Hypothalamus (tissue), 51 donors: Measurements from ENCODE around the gene CD300LG.
"Not testable (repeated sequence)": the region's sequence is repeated elsewhere in the genome, so short reads cannot be mapped to it uniquely, and the experiment has no call there.

Source experiments
- DNase-seq, 51 donors: peaks; one replicate each; lab custom pipeline; 2025; lab: John Stamatoyannopoulos, UW

CD300LG gene

DNA sequence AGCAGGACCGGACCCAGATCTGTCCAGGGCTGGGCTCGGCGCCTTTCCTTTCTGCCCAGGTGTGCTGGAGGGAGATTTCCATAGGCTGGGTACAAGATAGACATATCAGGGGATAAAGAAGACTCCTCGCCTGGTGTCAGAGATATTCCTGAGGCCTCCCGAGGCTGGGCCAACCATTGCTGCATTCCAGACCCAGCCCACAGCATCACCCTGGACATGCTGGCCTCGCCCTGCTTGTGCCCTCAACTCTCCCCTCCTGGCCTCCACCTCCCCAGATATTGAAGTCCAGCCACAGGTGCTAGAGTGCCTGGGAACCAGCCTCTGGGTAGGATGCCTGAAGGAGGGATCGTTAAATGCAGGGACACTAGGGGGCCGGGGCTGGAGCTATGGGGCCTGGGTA lies 2.1 kb downstream of the CD300LG start:
- no peak for DNase-seq

DNA sequence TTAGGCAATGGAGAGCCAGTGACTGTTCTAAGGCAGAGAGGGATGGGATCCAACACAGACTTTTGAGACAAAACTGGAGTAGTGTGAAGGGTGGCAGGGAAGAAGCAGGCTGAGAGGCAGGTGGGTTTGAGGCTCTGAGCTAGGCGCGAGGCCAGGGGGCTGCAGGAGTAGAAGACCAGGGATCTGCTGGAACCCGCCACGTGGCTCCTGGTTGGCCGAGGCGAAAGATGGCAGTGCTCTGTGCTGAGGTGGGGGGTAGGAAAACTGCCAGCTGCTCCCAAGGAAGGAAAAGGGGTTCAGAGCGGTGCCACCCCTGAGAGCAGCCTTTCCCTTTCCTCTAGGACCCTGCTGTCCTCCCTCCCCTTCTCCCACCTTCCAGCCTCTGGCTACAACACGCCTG lies 5.6 kb downstream of the CD300LG start:
- DNase-seq = no peak

DNA sequence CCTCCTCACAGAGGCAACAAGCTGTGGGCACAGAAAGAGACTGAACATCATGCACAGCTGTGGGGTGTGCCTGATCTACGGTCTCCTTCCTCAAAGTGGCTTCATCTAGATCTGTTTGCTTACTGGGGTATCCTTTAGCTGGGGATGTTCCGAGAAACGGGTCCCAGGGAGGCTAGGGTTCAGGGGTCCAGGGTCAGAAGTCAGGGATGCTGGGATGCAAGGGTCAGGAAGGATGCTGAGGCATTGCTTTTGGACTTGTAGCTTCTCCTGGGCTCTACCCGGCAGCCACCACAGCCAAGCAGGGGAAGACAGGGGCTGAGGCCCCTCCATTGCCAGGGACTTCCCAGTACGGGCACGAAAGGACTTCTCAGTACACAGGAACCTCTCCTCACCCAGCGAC lies 6.6 kb downstream of the CD300LG start:
- DNase-seq = no peak

DNA sequence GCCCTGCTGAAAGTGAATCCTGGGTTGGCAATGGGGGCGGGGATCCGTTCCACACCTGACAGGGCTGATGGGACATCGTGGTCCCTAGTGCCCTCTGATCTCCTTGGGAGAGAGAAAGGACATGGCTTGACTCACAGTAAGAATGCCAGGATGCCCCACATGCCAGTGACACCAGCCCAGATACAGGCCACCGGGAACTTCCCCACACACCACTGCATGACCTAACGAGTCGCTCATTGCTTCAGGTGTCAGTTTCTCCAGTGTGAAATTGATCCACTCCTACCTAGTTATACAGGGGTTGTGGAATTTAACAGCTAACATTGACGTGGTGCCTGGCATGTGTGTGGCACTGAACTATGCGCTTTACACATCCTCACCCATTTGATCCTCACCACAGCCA lies 7.5 kb downstream of the CD300LG start:
- DNase-seq = no peak

DNA sequence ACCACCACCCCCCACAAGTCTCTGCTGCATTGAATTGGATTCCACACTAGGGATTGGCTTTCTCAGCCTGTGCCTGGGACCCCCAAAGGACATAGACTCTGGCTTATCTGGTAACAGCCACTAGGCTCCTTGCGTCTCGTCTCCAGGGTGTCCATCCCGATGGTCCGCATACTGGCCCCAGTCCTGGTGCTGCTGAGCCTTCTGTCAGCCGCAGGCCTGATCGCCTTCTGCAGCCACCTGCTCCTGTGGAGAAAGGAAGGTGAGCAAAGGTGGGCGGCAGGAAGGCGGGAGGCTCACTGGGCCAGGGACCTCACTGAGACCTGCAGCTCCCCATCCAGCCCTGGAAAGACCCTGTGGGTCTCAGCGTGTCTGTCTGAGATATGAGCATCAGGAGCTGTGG lies 8.1 kb downstream of the CD300LG start:
- DNase-seq = no peak

DNA sequence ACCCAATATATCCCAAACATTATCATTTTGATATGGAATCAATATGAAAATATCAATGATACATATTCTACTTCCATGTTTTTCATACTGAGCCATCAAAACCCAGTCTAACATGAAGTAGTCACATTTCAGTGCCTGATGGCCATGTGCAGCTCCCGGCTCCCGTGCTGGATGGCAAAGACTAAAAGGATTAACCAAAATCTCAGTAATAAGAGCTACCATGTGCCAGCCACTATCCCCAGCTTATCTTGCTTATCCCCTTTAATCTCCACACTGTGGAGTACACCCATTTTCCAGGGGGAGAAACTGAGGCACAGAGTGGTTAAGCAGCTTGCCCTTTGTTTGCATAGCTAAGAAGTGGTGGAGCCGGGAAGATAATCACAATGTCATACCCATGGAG lies 9.2 kb downstream of the CD300LG start:
- no peak for DNase-seq

DNA sequence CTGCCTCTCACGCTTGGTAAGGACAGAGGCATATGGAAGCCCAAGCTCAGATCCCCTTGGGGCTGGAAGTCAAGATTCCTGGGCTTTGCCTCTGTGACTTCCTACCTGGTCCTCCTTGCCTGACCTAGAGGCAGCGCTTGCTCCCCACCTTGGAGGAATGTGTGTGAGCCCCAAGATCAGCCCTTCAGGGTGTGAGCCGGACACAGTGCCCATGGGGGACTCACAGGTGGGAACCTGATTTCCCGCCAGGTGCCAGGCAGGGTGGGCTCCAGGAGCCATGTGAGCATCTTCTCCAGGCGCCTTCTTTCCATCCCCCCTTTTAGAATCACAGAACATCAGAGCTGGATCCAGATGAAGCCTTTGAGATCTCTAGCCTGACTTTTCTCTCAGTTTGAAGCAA lies 10.2 kb downstream of the CD300LG start:
- DNase-seq = no peak

DNA sequence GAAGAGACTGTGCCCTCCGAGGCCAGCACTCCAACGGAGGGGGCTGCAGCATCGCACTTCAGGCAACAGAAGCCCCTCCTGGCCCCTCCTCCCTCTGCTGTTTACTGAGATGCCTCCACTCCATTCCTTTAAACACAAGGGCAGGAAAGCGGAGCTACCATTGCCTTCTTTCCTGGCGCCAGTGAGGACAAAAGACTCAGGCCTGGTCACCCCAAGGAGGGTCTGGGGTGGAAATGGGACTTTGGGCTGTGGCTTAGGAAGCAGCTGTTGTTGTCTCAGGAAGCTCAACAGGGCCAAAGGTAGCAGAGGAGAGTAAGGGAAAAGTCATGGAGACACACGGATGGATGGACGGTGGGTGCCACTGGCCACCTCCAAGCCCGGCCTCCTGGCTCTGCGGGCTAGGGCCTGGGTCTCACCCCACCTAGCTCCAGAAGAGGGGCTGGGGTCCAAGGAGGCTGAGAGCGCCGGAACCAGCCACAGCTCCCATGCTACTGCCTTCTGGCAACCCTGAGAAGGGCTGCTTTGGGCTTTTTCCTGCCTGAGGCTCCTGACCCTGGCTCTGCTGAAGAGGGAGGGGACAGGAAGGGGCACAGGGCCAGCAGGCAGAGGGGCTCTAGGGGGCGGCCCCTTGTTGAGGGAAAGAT lies 11.1 kb downstream of the CD300LG start:
- no peak for DNase-seq

DNA sequence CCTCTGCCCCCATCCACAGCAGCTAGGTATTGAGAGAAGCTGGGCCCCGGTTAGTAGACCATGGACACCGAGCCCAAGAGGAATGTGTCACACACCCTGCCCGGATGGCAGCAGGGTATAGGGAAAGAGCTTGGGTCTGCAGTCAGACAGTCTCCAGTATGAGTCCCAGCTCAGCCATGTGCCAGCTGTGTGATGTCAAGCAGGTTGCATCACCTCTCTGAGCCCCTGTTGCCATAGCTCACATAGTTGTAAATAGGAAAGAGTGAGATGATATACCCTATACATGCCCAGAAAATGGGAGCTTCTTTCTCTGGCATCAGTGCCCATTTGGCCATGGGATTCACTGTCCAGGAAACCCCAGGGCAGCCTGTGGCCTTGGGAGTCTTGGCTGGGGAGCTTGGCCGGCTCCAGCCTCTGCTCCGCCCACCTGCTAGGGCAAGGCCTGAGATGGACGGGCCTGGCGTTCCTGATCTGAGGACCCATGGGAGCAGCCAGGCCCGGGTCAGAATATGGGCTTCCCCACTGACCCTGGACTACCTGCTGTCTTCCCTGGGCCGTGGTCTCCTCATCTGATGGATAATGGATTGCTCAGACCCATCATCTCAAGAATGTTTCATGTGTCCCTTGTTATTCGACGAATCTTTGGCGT lies 13.2 kb downstream of the CD300LG start:
- DNase-seq = no peak

DNA sequence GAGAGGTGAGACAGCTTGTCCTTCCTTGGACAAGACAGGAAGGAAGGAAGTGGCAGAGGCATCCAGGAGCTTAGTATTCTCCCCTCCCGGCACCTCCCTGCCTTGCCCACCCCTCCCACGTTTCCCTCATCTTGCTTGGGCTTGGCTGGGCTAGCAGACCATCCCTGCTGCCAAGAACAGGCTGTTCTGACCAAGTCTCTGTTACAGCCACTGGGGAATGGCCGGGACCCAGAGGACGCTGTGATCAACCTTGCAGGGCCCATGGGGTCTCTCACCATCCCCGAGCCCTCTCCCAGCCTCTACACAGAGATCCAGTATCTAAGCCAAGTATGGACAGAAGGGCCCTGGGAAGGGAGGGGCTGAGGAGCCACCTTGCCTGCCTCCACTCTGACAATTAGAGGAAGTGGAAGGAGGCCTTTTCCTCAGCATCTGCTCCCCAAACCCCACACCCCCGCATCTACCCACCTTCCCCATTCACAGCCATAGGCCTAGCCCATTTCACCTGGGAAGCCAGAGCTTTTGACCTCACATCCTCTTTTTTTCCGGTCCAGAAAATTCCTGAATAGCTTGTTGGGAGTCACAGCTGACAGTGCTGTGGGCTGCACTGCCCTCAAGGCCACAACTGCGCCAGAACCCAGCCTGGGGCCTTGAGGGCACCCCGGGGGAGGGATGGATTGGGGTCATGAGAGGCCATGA lies 14.1 kb downstream of the CD300LG start:
- DNase-seq = peak in 11 of 51 donors; percentile 7 to 45 (median 11)

DNA sequence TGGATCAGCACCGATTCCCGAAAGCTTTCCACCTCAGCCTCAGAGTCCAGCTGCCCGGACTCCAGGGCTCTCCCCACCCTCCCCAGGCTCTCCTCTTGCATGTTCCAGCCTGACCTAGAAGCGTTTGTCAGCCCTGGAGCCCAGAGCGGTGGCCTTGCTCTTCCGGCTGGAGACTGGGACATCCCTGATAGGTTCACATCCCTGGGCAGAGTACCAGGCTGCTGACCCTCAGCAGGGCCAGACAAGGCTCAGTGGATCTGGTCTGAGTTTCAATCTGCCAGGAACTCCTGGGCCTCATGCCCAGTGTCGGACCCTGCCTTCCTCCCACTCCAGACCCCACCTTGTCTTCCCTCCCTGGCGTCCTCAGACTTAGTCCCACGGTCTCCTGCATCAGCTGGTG lies 15.0 kb downstream of the CD300LG start:
- no peak for DNase-seq

DNA sequence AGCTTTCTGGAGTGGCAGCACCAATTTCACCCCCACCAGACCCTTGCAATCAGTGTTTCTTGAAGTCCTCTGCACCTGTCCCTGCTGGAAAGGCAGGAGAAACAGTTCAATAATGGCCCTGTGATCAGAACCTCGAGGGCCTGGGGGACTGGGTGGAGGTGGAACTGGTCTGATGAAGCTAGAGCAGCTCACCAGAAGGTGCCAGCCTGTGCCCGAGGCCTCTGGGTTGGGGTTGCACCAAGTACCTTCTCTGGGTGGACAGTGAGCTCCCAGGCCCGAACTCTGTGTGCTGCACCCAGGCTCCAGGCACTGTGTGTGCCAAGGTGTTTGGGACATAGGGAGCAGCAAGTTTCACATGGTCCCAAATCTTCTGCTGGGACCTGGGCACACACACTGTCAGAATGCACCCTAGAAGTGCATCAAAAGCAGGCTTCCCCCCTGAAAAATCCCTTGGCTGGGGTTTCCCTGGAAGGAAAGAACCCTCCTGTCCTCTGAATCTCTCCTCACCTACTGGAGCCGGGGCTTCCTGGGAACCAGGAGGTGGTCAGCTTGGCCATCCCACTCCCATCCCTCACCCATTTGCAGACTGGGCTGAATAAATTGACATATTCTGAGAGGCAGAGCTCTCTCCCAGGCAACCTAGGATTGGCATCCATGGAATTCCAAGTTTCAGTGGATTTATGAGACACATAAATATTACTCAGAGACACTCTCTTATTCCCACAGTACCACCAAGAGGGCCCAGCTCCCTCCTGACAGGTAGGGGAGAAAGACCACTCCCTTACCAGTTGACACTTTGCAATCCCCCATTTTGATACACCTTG lies 17.4 kb downstream of the CD300LG start:
- DNase-seq = no peak

DNA sequence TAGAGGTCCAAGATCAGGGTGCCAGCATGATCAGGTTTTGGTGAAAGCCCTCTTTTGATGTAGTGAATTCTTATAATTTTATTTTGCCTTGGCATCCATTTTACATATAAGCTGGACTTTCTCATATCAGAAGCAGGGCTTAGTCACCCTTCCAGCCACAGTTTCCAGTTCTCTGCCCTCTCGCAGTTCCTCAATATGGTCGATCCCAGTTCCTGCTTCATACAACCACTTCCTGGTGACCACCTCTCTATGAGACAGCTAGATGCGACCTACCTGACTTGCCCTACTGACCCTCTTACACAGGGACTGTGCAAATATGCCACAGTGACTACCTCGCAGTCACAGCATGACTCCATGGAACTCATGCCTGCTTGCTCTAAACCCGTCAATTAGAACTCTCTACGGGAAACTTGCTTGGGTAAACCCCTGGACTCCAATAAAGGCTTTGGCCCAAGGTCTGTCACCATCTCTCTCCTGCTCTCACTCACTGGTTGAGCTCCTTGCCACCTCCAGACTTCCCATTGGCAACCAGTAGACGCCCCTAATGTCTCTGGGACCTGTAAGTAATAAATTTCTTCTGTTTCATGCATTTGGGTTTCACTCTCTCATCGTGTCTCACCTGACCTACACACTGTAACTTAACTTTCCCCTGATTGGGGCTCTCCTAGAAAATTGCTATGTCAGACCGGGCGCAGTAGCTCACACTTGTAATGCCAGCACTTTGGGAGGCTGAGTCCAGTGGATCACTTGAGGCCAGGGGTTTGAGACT lies 21.4 kb downstream of the CD300LG start:
- DNase-seq = no peak

DNA sequence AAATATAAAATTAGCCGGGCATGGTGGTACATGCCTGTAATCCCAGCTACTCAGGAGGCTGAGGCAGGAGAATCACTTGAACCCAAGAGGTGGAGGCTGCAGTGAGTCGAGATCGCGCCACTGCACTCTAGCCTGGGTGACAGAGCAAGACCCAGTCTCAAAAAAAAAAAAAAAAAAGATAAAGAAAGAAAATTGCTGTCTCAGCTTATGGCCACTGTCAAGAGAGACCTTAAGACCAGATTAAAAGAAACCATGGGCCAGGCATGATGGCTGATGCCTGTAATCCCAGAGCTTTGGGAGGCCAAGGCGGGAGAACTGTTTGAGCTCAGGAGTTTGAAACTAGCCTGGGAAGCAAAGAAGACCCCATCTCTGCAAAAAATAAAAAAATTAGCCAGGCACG lies 22.1 kb downstream of the CD300LG start:
- not testable (repeated sequence) for DNase-seq

DNA sequence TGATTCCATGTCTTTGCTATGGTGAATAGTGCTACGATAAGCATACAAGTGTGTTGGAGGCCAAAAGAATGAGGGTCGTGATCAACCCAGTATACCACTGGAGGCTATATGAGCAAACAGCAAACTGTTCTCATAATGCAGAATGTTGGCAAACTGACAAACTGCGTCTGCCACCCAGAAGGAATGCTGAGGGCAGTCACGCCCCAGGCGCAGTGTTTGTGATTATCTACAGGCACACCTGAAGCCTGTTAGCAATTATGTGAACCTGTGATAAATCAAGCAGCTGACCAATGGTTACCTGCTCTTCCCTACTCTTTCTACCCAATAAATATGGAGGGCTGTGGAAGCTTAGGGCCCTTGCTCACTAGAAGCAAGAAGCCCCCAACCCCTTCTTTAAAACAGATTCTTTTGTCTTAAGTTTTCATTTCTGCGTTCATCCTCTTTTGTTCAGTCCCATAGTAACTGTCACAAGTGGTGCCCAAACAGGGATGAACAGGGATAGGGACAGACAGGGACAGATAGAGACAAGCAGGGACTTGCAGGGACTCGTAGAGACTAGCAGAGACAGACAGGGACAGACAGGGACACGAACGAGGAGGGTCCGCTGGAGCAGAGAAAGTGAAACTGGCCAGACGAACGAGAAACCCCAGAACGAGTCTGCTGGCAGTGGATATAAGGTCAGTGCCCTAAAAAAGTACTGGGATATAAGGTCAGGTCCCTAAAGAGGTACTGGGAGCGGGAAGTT lies 25.1 kb downstream of the CD300LG start:
- DNase-seq = no peak

DNA sequence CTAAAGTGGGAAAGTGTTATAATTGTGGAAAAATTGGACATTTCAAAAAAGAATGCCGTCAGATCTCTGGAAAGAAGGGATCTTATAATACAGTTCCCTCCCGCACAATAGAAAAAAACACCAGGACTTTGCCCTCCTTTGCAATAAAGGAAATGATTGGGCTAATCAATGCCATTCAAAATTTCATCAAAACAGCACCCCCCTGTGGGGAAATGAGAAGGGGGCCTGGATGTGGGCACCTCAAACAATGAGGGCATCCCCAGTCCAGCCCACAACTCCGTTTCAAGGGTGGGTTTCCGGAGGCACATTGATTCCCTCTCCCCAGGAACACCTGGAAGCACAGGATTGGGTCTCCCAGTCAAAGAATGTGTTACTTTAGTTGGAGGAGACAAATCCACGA lies 26.1 kb downstream of the CD300LG start:
- DNase-seq = no peak

DNA sequence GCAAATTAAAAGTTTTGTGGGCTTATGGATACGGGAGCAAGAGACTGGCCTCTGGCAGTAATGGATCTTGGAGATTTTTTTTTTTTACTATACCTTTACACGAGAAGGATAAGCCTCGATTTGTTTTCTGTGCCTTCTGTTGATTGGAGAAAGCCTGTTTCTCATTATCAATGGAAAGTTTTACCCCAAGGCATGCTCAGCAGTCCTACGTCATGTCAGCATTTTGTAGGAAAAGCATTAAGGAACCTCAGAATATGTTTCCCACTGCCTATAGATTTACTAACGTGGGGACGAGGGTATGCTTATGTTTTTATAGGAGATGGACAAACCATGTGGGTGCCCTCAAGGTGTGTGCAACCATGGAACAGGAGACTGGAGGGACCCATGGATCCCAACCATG lies 26.8 kb downstream of the CD300LG start:
- no peak for DNase-seq

DNA sequence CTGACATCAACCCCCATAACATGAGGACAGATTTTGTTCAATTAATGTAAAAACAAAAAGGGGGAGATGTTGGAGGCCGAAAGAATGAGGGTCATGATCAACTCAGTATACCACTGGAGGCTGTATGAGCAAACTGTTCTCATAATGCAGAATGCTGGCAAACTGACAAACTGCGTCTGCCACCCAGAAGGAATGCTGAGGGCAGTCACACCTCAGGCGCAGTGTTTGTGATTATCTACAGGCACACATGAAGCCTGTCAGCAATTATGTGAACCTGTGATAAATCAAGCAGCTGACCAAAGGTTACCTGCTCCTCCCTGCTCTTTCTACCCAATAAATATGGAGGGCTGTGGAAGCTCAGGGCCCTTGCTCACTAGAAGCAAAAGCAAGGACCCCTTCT lies 27.3 kb downstream of the CD300LG start:
- no peak for DNase-seq

DNA sequence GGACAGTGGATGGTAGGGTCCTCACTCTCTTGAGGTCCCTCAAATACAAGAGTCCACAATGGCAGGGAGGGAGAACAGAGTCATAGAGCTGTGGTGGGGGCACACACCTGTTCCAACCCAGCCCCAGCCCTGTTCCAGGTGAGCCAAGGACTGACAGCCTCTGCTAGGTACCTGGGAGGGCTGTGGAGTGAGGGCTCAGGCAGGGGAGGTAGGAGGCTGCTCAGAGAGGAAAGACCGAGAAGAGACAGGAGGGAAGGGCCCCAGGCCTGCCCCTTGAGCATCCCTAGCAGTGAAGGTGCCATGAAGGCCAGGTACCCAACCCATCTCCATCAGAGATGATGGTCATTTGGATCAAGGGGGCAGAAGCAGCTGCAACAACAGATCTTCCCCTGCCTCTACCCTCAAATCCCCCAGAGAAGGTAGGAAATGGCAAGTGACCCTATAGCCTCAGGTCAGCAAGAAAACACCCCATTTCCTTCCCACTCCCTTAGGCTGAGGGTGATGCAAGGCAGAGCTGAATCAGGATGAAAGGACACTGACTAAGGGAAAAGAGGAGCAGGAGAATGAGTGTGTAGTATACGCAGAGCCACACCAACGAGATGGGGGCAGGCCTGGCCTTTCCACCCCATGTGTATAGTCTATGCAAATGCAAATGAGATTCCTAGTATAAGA lies 28.6 kb downstream of the CD300LG start:
- DNase-seq = no peak
